CD14-positive monocyte (primary cell): Measurements from ENCODE around the gene NAT14. TPM values are rescaled to one million over a fixed set of nuclear protein-coding genes. Genes with fewer than 3 reads are reported as not detected.
"Not testable (repeated sequence)": the region's sequence is repeated elsewhere in the genome, so short reads cannot be mapped to it uniquely, and the experiment has no call there.

Source experiments
- DNase-seq, 3 donors: peaks; one replicate each; pipeline ENCODE4 v3.0.0-alpha.2; 2011 to 2022
- H2AFZ ChIP-seq: 2 replicates; pipeline ENCODE4 v1.6.0; 2012; ENCODE audit warnings: mild to moderate bottlenecking, low read depth, low read length, inconsistent platforms; ENCODE audit not compliant: insufficient read depth, poor library complexity, severe bottlenecking
- H3K27ac ChIP-seq, 2 donors: 1 replicate in 1 of 2; 2 replicates in 1 of 2; pipeline ENCODE4 v1.5.1; 2012 to 2013; ENCODE audit warnings: low read length in 2 of 2, control low read depth in 1 of 2, inconsistent platforms in 1 of 2, low read depth in 1 of 2, mild to moderate bottlenecking in 1 of 2
- H3K27me3 ChIP-seq, 2 donors: one replicate each; pipeline versions ENCODE4 v1.6.0 to v1.6.1; 2011 to 2013; ENCODE audit warnings: low read length in 2 of 2; ENCODE audit not compliant: control insufficient read depth in 2 of 2, insufficient read depth in 2 of 2
- H3K36me3 ChIP-seq, 2 donors: replicated peaks in 1 of 2; 1 replicate in 1 of 2; 2 replicates in 1 of 2; pipeline versions ENCODE4 v1.5.1 to v1.6.1; 2012 to 2013; ENCODE audit warnings: low read length in 2 of 2, control low read depth in 1 of 2, inconsistent platforms in 1 of 2, mild to moderate bottlenecking in 1 of 2; ENCODE audit not compliant: insufficient read depth in 2 of 2, control insufficient read depth in 1 of 2
- H3K4me1 ChIP-seq, 2 donors: 1 replicate in 1 of 2; 2 replicates in 1 of 2; pipeline versions ENCODE4 v1.5.1 to v1.6.1; 2012 to 2013; ENCODE audit warnings: low read length in 2 of 2, control low read depth in 1 of 2, inconsistent platforms in 1 of 2, mild to moderate bottlenecking in 1 of 2, moderate library complexity in 1 of 2; ENCODE audit not compliant: insufficient read depth in 2 of 2, control insufficient read depth in 1 of 2
- H3K4me2 ChIP-seq: replicated peaks from 2 replicates; pipeline ENCODE3; 2012; ENCODE audit warnings: low read length, moderate library complexity, mild to moderate bottlenecking; ENCODE audit not compliant: poor library complexity, severe bottlenecking; ENCODE audit errors: extremely low read depth
- H3K4me3 ChIP-seq, 3 experiments: fragments of 200-600 bp in 1 of 3; sonication (generic) in 1 of 3; replicated peaks in 1 of 3; 1 replicate in 2 of 3; 2 replicates in 1 of 3; pipeline ENCODE4 v1.5.1; 2011 to 2013; ENCODE audit warnings: low read length in 3 of 3, mild to moderate bottlenecking in 3 of 3, control low read depth in 2 of 3, low read depth in 2 of 3, inconsistent platforms in 1 of 3, moderate library complexity in 1 of 3
- H3K79me2 ChIP-seq: 2 replicates; pipeline ENCODE4 v1.6.0; 2012; ENCODE audit warnings: mild to moderate bottlenecking, control low read depth, inconsistent platforms, low read length, moderate library complexity; ENCODE audit not compliant: insufficient read depth
- H3K9ac ChIP-seq: 2 replicates; pipeline ENCODE4 v1.6.0; 2017; ENCODE audit warnings: low read length, mild to moderate bottlenecking; ENCODE audit not compliant: insufficient read depth, poor library complexity, severe bottlenecking
- H3K9me3 ChIP-seq, 2 donors: replicated peaks in 1 of 2; 1 replicate in 1 of 2; 2 replicates in 1 of 2; pipeline versions ENCODE4 v1.5.1 to v1.6.1; 2012 to 2013; ENCODE audit warnings: low read length in 2 of 2, control low read depth in 1 of 2; ENCODE audit not compliant: control insufficient read depth in 1 of 2, insufficient read depth in 1 of 2
- H4K20me1 ChIP-seq: 2 replicates; pipeline ENCODE4 v1.6.0; 2012; ENCODE audit warnings: mild to moderate bottlenecking, low read length, control low read depth, moderate library complexity; ENCODE audit not compliant: insufficient read depth
- H3K27ac Mint-ChIP-seq, 7 donors: one replicate each; pipeline ENCODE4 v1.8.0; 2020; ENCODE audit warnings: mild to moderate bottlenecking in 7 of 7, mixed read lengths in 7 of 7, moderate library complexity in 6 of 7, inconsistent platforms in 2 of 7
- H3K27me3 Mint-ChIP-seq, 3 donors: one replicate each; pipeline ENCODE4 v1.8.0; 2021 to 2022; ENCODE audit warnings: low read depth in 3 of 3, mild to moderate bottlenecking in 3 of 3, mixed read lengths in 3 of 3, moderate library complexity in 3 of 3, inconsistent platforms in 1 of 3
- H3K36me3 Mint-ChIP-seq, 2 donors: one replicate each; pipeline ENCODE4 v1.8.0; 2020; ENCODE audit warnings: mixed read lengths in 2 of 2, inconsistent platforms in 1 of 2, mild to moderate bottlenecking in 1 of 2
- H3K4me1 Mint-ChIP-seq: one replicate; pipeline ENCODE4 v1.8.0; 2020; ENCODE audit warnings: mild to moderate bottlenecking, mixed read lengths
- H3K4me3 Mint-ChIP-seq, 2 donors: one replicate each; pipeline ENCODE4 v1.8.0; 2020; ENCODE audit warnings: mild to moderate bottlenecking in 2 of 2, mixed read lengths in 2 of 2, moderate library complexity in 1 of 2
- H3K9me3 Mint-ChIP-seq, 7 donors: one replicate each; pipeline ENCODE4 v1.8.0; 2020 to 2022; ENCODE audit warnings: mixed read lengths in 7 of 7, mild to moderate bottlenecking in 6 of 7, moderate library complexity in 6 of 7, inconsistent platforms in 2 of 7
- CTCF ChIP-seq: fragments of 200-600 bp; IDR thresholded peaks from one replicate; pipeline ENCODE4 v1.8.0; 2022; ENCODE audit warnings: antibody characterized with exemption, mild to moderate bottlenecking
- WGBS: methylation state at CpG from one replicate; pipeline ENCODE4 v1.1.5; 2013; ENCODE audit warnings: missing lambda C conversion rate; ENCODE audit not compliant: insufficient coverage; 5-methylcytosine and 5-hydroxymethylcytosine counted together
- intact Hi-C, 2 donors: fragments of 100-400 bp; cut with micrococcal nuclease; formaldehyde crosslinking; loops; one replicate each; pipeline versions ENCODE4 v1.15.0 to v1.15.1; 2023
- polyA plus RNA-seq, 3 donors: library from polyadenylated mRNA; depleted of rRNA in 1 of 3; unstranded in 2 of 3; stranded (reverse) in 1 of 3; fragments of 300-500 nt in 2 of 3; fragments of >200 nt in 1 of 3; fragmentation: Illumina TruSeq in 2 of 3; gene quantifications; 1 replicate in 2 of 3; 2 replicates in 1 of 3; pipeline ENCODE4 v1.2.3, GENCODE V29; 2012 to 2021

NAT14 gene
- polyA plus RNA-seq, 3 donors = 1.5 to 2.2 (median 1.9) TPM

DNA sequence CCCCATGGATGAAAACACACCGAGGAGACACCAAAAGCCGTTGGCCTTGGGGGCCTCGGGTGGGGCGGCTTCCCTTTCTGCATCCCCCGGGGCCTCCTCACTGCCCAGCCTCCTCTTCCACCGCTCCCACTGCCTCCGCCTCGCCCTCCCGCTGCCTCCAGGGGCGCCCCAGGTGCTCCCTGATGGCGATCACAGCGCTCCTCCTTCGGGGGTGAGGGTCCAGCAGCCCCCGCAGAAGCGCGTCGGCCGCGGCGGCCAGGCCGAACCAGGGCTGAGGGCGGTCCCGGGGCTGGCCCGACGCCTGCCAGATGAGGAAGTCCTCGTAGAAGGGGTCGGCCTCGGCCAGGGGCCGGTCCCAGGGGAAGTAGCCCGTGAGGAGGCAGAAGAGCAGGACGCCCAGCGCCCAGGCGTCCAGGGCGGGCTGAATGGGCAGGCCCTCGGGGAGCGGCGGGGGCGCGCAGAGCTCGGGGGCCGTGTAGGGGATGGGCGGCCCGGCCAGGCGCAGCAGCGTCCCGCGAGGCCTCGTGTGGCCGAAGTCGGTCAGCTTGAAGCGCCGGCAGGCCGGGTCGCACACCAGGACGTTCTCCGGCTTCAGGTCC, 44.7 kb downstream of the NAT14 start:
- no peak for DNase-seq
- H3K4me1 Mint-ChIP-seq = no peaks in the 10 kb centered on the region
- H3K9ac ChIP-seq = no peak overlapping the region
- peaks cover 0 to 5% (median 3%) of the 10 kb centered on the region in 3 donors for H3K27me3 Mint-ChIP-seq
- no peaks in the 10 kb centered on the region for H3K36me3 ChIP-seq
- no peaks in the 10 kb centered on the region for H3K4me1 ChIP-seq
- H3K27ac Mint-ChIP-seq = no peak overlapping the region
- H3K4me3 ChIP-seq = no peak overlapping the region
- H2AFZ ChIP-seq = no peak overlapping the region
- peaks cover 0 to 6% of the 10 kb centered on the region in 2 donors for H3K9me3 ChIP-seq
- H3K9me3 Mint-ChIP-seq = no peaks in the 10 kb centered on the region
- no peaks in the 10 kb centered on the region for H4K20me1 ChIP-seq
- H3K27me3 ChIP-seq = no peaks in the 10 kb centered on the region
- no peak overlapping the region for H3K4me2 ChIP-seq
- TF ChIP-seq CTCF = no peak
- H3K79me2 ChIP-seq = no peaks in the 10 kb centered on the region
- H3K4me3 Mint-ChIP-seq = no peak overlapping the region
- 87% methylated on average over 44 of the region's 56 CpGs for WGBS
- intact Hi-C loops = no loop called here
- no peaks in the 10 kb centered on the region for H3K36me3 Mint-ChIP-seq
- no peak overlapping the region for H3K27ac ChIP-seq

DNA sequence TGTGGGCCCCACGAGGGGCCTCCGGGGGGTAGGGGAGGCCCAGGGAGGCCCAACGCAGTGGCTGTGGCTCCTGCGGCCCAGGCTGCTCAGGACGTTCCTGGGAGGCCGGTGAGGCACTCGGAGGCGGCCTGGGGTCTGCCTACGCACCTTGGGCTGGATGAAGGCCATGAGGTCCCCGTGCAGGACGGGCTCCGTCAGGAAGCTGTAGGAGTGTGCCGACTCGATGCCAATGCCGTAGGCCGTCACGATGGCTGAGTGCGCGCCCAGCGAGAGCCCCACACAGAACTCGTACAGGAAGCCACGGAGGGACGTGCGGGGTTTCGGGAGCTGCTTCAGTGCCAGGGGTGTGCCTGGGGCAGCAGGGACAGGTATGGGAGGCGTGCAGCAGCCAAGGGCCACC, 46.0 kb downstream of the NAT14 start:
- 92% methylated on average over 26 of the region's 26 CpGs for WGBS
- Histone ChIP-seq H3K27ac (no peak overlapping the region), H3K9me3 (peaks cover 0 to 6% of the 10 kb centered on the region in 2 donors), H3K9ac (no peak overlapping the region), H3K36me3 (no peaks in the 10 kb centered on the region), H3K4me3 (no peak overlapping the region), H3K27me3 (no peaks in the 10 kb centered on the region), H4K20me1 (no peaks in the 10 kb centered on the region), H3K4me1 (no peaks in the 10 kb centered on the region), H3K79me2 (no peaks in the 10 kb centered on the region), H3K4me2 (no peak overlapping the region), H2AFZ (no peak overlapping the region)
- peaks cover 2% of the 10 kb centered on the region for H3K4me1 Mint-ChIP-seq
- intact Hi-C loops = no loop called here
- H3K27ac Mint-ChIP-seq = no peak overlapping the region
- no peak overlapping the region for H3K4me3 Mint-ChIP-seq
- H3K27me3 Mint-ChIP-seq = peaks cover 0 to 4% (median 3%) of the 10 kb centered on the region in 3 donors
- no peaks in the 10 kb centered on the region for H3K9me3 Mint-ChIP-seq
- no peaks in the 10 kb centered on the region for H3K36me3 Mint-ChIP-seq
- DNase-seq = no peak
- no peak for TF ChIP-seq CTCF

GRCh38 chr19:55534280-55534679, 49.3 kb downstream of the NAT14 start:
- H3K9ac ChIP-seq, H3K9me3 ChIP-seq, H3K36me3 ChIP-seq, H3K27me3 Mint-ChIP-seq, H4K20me1 ChIP-seq, H3K27ac Mint-ChIP-seq, H3K36me3 Mint-ChIP-seq, H3K4me3 ChIP-seq, H3K27ac ChIP-seq, intact Hi-C loops, H3K4me1 Mint-ChIP-seq, H3K9me3 Mint-ChIP-seq, H3K79me2 ChIP-seq, H3K4me2 ChIP-seq, H3K4me1 ChIP-seq, H3K4me3 Mint-ChIP-seq, DNase-seq, H3K27me3 ChIP-seq, H2AFZ ChIP-seq: not testable (repeated sequence)
- over 99% methylated on average over 6 of the region's 7 CpGs for whole genome bisulfite sequencing
